ENCODE data around the gene UVRAG. TPM values are rescaled to one million over a fixed set of nuclear protein-coding genes. Genes with fewer than 3 reads are reported as not detected.

The UVRAG gene
- total RNA-seq, 4 donors from 2014 or later = 27.3 to 38.7 (median 33.6) TPM

- TF ChIP-seq EP300 (IDR thresholded peaks at IDR 0.05) (no peak), CTCF (IDR thresholded peaks at IDR 0.05) (no peak), POLR2A (IDR thresholded peaks at IDR 0.05) (no peak)
- H3K4me1 ChIP-seq = no peaks in the 10 kb centered on the region
- no peaks in the 10 kb centered on the region for H3K36me3 ChIP-seq
- H3K27ac ChIP-seq = no peak overlapping the region
- H3K9me3 ChIP-seq = no peaks in the 10 kb centered on the region
- WGBS, 2 donors = 89 to 94% methylated on average over 2 to 3 of the region's 3 CpGs
- DNase-seq (ENCODE audit: low spot score in 2 of 2) = no peak
- H3K27me3 ChIP-seq = no peaks in the 10 kb centered on the region
- H3K4me3 ChIP-seq = no peak overlapping the region
Measured at GRCh38 chr11:75789521-75789920, 25.5 kb upstream of the UVRAG start.

- H3K36me3 ChIP-seq = no peaks in the 10 kb centered on the region
- H3K4me1 ChIP-seq = no peaks in the 10 kb centered on the region
- no peak overlapping the region for H3K4me3 ChIP-seq
- 71% methylated on average over 2 of the region's 2 CpGs for WGBS, 2 donors
- no peak overlapping the region for H3K27ac ChIP-seq
- H3K27me3 ChIP-seq = no peaks in the 10 kb centered on the region
- H3K9me3 ChIP-seq = no peaks in the 10 kb centered on the region
- no peak for TF ChIP-seq POLR2A (IDR thresholded peaks at IDR 0.05)
- no peak for TF ChIP-seq EP300 (IDR thresholded peaks at IDR 0.05)
- no peak for TF ChIP-seq CTCF (IDR thresholded peaks at IDR 0.05)
- no peak for DNase-seq (ENCODE audit: low spot score in 2 of 2)
Measured at GRCh38 chr11:75790986-75791385, 24.0 kb upstream of the UVRAG start.

GRCh38 chr11:75792127-75792731 lies 22.8 kb upstream of the UVRAG start:
- Histone ChIP-seq H3K4me3 (no peak overlapping the region), H3K27ac (no peak overlapping the region), H3K4me1 (no peaks in the 10 kb centered on the region), H3K27me3 (no peaks in the 10 kb centered on the region), H3K36me3 (no peaks in the 10 kb centered on the region), H3K9me3 (no peaks in the 10 kb centered on the region)
- DNase-seq (ENCODE audit: low spot score in 2 of 2) = no peak
- TF ChIP-seq POLR2A (IDR thresholded peaks at IDR 0.05) = no peak
- no peak for TF ChIP-seq CTCF (IDR thresholded peaks at IDR 0.05)
- TF ChIP-seq EP300 (IDR thresholded peaks at IDR 0.05) = no peak
- WGBS, 2 donors = 79 to 83% methylated on average over 6 of the region's 6 CpGs

GRCh38 chr11:75792997-75793800 lies 21.8 kb upstream of the UVRAG start:
- Histone ChIP-seq H3K36me3 (no peaks in the 10 kb centered on the region), H3K4me3 (no peak overlapping the region), H3K4me1 (no peaks in the 10 kb centered on the region), H3K9me3 (no peaks in the 10 kb centered on the region), H3K27me3 (no peaks in the 10 kb centered on the region), H3K27ac (no peak overlapping the region)
- DNase-seq (ENCODE audit: low spot score in 2 of 2) = no peak
- TF ChIP-seq EP300 (IDR thresholded peaks at IDR 0.05) (no peak), POLR2A (IDR thresholded peaks at IDR 0.05) (no peak), CTCF (IDR thresholded peaks at IDR 0.05) (no peak)
- 68 to 71% methylated on average over 12 of the region's 12 CpGs for whole genome bisulfite sequencing, 2 donors

GRCh38 chr11:75793966-75794365 lies 21.0 kb upstream of the UVRAG start:
- Histone ChIP-seq H3K27ac (no peak overlapping the region), H3K36me3 (no peaks in the 10 kb centered on the region), H3K4me1 (no peaks in the 10 kb centered on the region), H3K4me3 (no peak overlapping the region), H3K9me3 (no peaks in the 10 kb centered on the region), H3K27me3 (no peaks in the 10 kb centered on the region)
- TF ChIP-seq EP300 (IDR thresholded peaks at IDR 0.05) (no peak), POLR2A (IDR thresholded peaks at IDR 0.05) (no peak), CTCF (IDR thresholded peaks at IDR 0.05) (no peak)
- WGBS, 2 donors = 69 to 86% methylated on average over 2 of the region's 2 CpGs
- no peak for DNase-seq (ENCODE audit: low spot score in 2 of 2)

Measured in tibial nerve (tissue), 4 donors.